ENCODE measurements around the gene MYH4.

The MYH4 gene

GRCh38 chr17:10471858-10472257 is 2.5 kb upstream of the MYH4 start:
- CTCF ChIA-PET: interaction anchor here (0.8 to 1.0 kb wide), 2 partner anchors 71 to 144 kb away, joined by 3 to 4 read pairs; no protein-coding TSS in a partner anchor

GRCh38 chr17:10463402-10463801 is 6.0 kb downstream of the MYH4 start:
- Histone ChIP-seq H3K27ac (ENCODE audit: extremely low read depth, low read depth, low read length) (no peak overlapping the region), H3K36me3 (ENCODE audit: control insufficient read depth in 2 of 2, insufficient read depth in 1 of 2, low read length in 2 of 2) (no peaks in the 10 kb centered on the region), H3K9me3 (ENCODE audit: control insufficient read depth, insufficient read depth, low read depth, low read length) (no peaks in the 10 kb centered on the region), H3K4me3 (ENCODE audit: low read depth, low read length) (no peak overlapping the region), H3K4me1 (ENCODE audit: control insufficient read depth, insufficient read depth, low read length) (no peaks in the 10 kb centered on the region; the same call in 1 of the 2 replicates)
- CTCF ChIA-PET: interaction anchor here (0.6 to 4.2 kb wide), 4 partner anchors 29 to 155 kb away, joined by 3 to 17 read pairs (median 4); no protein-coding TSS in a partner anchor
- POLR2A ChIA-PET: no interaction called here
- TF ChIP-seq ZSCAN23 (tag by site-specific recombination; IDR thresholded peaks at IDR 0.05) (no peak), ZFP69B (tag by site-specific recombination; IDR thresholded peaks at IDR 0.05) (no peak)

More at GRCh38 chr17:10471858-10472257, 2.5 kb upstream of the MYH4 start:
- no peaks in the 10 kb centered on the region for H3K9me3 ChIP-seq (ENCODE audit: control insufficient read depth, insufficient read depth, low read depth, low read length)
- no peaks in the 10 kb centered on the region for H3K4me1 ChIP-seq (ENCODE audit: control insufficient read depth, insufficient read depth, low read length)
- no peak overlapping the region for H3K27ac ChIP-seq (ENCODE audit: extremely low read depth, low read depth, low read length)
- POLR2A ChIA-PET: no interaction called here
- H3K4me3 ChIP-seq (ENCODE audit: low read depth, low read length): no peak overlapping the region
- TF ChIP-seq PBX3 (CRISPR knock-in tag; IDR thresholded peaks at IDR 0.05): no peak
- TF ChIP-seq BCL11A (tag by site-specific recombination; IDR thresholded peaks at IDR 0.05; ENCODE audit: low read depth): no peak
- TF ChIP-seq ATF2 (tag by site-specific recombination; IDR thresholded peaks at IDR 0.05; ENCODE audit: low read depth): no peak
- TF ChIP-seq ZNF23 (tag by site-specific recombination; IDR thresholded peaks at IDR 0.05; ENCODE audit: borderline replicate concordance): no peak
- H3K36me3 ChIP-seq (ENCODE audit: control insufficient read depth in 2 of 2, insufficient read depth in 1 of 2, low read length in 2 of 2): no peaks in the 10 kb centered on the region

DNA sequence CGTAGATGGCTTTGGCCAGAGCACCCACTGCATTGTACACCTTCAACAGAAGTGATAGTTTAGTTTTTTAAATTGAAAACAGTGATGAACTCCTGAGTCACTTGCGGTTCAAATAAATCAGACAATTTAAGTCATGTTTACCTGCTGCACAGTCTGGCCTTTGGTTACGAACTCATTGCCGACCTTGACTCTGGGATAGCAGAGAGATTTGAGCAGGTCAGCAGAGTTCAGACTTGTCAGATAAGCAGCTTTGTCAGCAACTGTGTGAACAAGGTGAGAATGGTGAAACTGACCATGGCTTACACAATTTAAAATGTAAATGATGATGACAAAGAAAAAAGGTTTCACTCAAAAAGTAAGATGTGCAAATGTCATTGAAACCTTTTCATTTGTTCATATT is 9.3 kb downstream of the MYH4 start:
- Histone ChIP-seq H3K27ac (ENCODE audit: extremely low read depth, low read depth, low read length) (no peak overlapping the region), H3K4me1 (ENCODE audit: control insufficient read depth, insufficient read depth, low read length) (no peaks in the 10 kb centered on the region; the same call in 1 of the 2 replicates), H3K9me3 (ENCODE audit: control insufficient read depth, insufficient read depth, low read depth, low read length) (no peaks in the 10 kb centered on the region), H3K4me3 (ENCODE audit: low read depth, low read length) (no peak overlapping the region), H3K36me3 (ENCODE audit: control insufficient read depth in 2 of 2, insufficient read depth in 1 of 2, low read length in 2 of 2) (no peaks in the 10 kb centered on the region)
- TF ChIP-seq ZNF654 (tag by site-specific recombination; IDR thresholded peaks at IDR 0.05; ENCODE audit: low read depth): no peak
- TF ChIP-seq, protein P1, sequence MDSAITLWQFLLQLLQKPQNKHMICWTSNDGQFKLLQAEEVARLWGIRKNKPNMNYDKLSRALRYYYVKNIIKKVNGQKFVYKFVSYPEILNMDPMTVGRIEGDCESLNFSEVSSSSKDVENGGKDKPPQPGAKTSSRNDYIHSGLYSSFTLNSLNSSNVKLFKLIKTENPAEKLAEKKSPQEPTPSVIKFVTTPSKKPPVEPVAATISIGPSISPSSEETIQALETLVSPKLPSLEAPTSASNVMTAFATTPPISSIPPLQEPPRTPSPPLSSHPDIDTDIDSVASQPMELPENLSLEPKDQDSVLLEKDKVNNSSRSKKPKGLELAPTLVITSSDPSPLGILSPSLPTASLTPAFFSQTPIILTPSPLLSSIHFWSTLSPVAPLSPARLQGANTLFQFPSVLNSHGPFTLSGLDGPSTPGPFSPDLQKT (IDR thresholded peaks at IDR 0.05; ENCODE audit: borderline replicate concordance, low read depth, low read length): no peak
- no peak for TF ChIP-seq MZF1 (tag by site-specific recombination; IDR thresholded peaks at IDR 0.05; ENCODE audit: borderline replicate concordance)
- CTCF ChIA-PET: interaction anchor here (4.2 kb wide), 1 partner anchor 155 kb away, joined by 17 read pairs; no protein-coding TSS in a partner anchor
- POLR2A ChIA-PET: no interaction called here

GRCh38 chr17:10458701-10459100 is 10.7 kb downstream of the MYH4 start:
- H3K4me3 ChIP-seq (ENCODE audit: low read depth, low read length): no peak overlapping the region
- H3K9me3 ChIP-seq (ENCODE audit: control insufficient read depth, insufficient read depth, low read depth, low read length): no peaks in the 10 kb centered on the region
- H3K4me1 ChIP-seq (ENCODE audit: control insufficient read depth, insufficient read depth, low read length): no peaks in the 10 kb centered on the region; the same call in 1 of the 2 replicates
- no peak overlapping the region for H3K27ac ChIP-seq (ENCODE audit: extremely low read depth, low read depth, low read length)
- ChIA-PET CTCF (no interaction called here), POLR2A (no interaction called here)
- no peaks in the 10 kb centered on the region for H3K36me3 ChIP-seq (ENCODE audit: control insufficient read depth in 2 of 2, insufficient read depth in 1 of 2, low read length in 2 of 2)
- no peak for TF ChIP-seq ZNF155 (tag by site-specific recombination; IDR thresholded peaks at IDR 0.05)
- TF ChIP-seq TRIM28 (IDR thresholded peaks at IDR 0.05; ENCODE audit: borderline replicate concordance, low read length): no peak; the same call in 1 of the 2 replicates
- no peak for TF ChIP-seq SP2 (tag by site-specific recombination; IDR thresholded peaks at IDR 0.05)
- TF ChIP-seq ZNF544 (tag by site-specific recombination; IDR thresholded peaks at IDR 0.05): no peak
- TF ChIP-seq ZSCAN4 (tag by site-specific recombination; IDR thresholded peaks at IDR 0.05): no peak
- no peak for TF ChIP-seq ZSCAN23 (tag by site-specific recombination; IDR thresholded peaks at IDR 0.05)
- TF ChIP-seq ZFP69B (tag by site-specific recombination; IDR thresholded peaks at IDR 0.05): no peak
- no peak for TF ChIP-seq ZNF133 (tag by site-specific recombination; IDR thresholded peaks at IDR 0.05)
- no peak for TF ChIP-seq SETDB1 (IDR thresholded peaks at IDR 0.05; ENCODE audit: insufficient read length, low read length)
- no peak for TF ChIP-seq ZNF610 (tag by site-specific recombination; IDR thresholded peaks at IDR 0.05; ENCODE audit: borderline replicate concordance)
- TF ChIP-seq TCF7L2 (IDR thresholded peaks at IDR 0.05; ENCODE audit: borderline replicate concordance, low read depth, low read length): no peak
- no peak for TF ChIP-seq PRDM10 (tag by site-specific recombination; IDR thresholded peaks at IDR 0.05)
